ENCODE data around the gene USP6NL.

GRCh38 chr10:11529276-11529903, 82.1 kb downstream of the USP6NL start:
- TF ChIP-seq, protein P1, sequence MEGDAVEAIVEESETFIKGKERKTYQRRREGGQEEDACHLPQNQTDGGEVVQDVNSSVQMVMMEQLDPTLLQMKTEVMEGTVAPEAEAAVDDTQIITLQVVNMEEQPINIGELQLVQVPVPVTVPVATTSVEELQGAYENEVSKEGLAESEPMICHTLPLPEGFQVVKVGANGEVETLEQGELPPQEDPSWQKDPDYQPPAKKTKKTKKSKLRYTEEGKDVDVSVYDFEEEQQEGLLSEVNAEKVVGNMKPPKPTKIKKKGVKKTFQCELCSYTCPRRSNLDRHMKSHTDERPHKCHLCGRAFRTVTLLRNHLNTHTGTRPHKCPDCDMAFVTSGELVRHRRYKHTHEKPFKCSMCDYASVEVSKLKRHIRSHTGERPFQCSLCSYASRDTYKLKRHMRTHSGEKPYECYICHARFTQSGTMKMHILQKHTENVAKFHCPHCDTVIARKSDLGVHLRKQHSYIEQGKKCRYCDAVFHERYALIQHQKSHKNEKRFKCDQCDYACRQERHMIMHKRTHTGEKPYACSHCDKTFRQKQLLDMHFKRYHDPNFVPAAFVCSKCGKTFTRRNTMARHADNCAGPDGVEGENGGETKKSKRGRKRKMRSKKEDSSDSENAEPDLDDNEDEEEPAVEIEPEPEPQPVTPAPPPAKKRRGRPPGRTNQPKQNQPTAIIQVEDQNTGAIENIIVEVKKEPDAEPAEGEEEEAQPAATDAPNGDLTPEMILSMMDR (IDR thresholded peaks at IDR 0.05) = no peak
- TF ChIP-seq POLR2A (IDR thresholded peaks at IDR 0.05) (no peak), POLR2AphosphoS5 (IDR thresholded peaks at IDR 0.05) (no peak), EP300 (IDR thresholded peaks at IDR 0.05) (no peak)

Measured in sigmoid colon (tissue), 4 donors.